Pancreas (tissue), 10 donors: Measurements from ENCODE around the gene ADAM15. TPM values are rescaled to one million over a fixed set of nuclear protein-coding genes. Genes with fewer than 3 reads are reported as not detected.

ENCODE experiments used
- ATAC-seq, 4 donors: fragments of 200-7000 bp; cut with Tn5 transposase; one replicate each; pipeline versions ENCODE4 v1.8.0 to v1.9.1; 2020; ENCODE audit warnings: mild to moderate bottlenecking in 4 of 4, moderate library complexity in 4 of 4
- DNase-seq, 6 donors: peaks; one replicate each; pipeline ENCODE4 v3.0.0-alpha.2; 2020
- FAIRE-seq: peaks from 2 replicates; lab custom pipeline; 2012; peaks lifted over from hg19 to GRCh38; lab: Jason Lieb, UNC
- H3K27ac ChIP-seq, 4 donors: fragments of 200-600 bp; sonication (generic); 1 replicate in 3 of 4; 2 replicates in 1 of 4; pipeline versions ENCODE4 v1.5.0 to v1.8.0; 2020
- H3K27me3 ChIP-seq, 4 donors: fragments of 200-600 bp; one replicate each; pipeline ENCODE4 v1.8.0; 2021
- H3K36me3 ChIP-seq, 3 donors: fragments of 200-600 bp; sonication (generic) in 1 of 3; one replicate each; pipeline versions ENCODE4 v1.5.0 to v1.8.0; 2020 to 2021
- H3K4me1 ChIP-seq, 3 donors: fragments of 200-600 bp; one replicate each; pipeline ENCODE4 v1.8.0; 2021
- H3K4me3 ChIP-seq, 4 donors: fragments of 200-600 bp; sonication (generic) in 2 of 4; one replicate each; pipeline versions ENCODE4 v1.5.0 to v1.8.0; 2020 to 2021
- H3K9me3 ChIP-seq, 4 donors: fragments of 200-600 bp; one replicate each; pipeline ENCODE4 v1.8.0; 2021
- WGBS, 2 donors: extraction: QIAGEN DNeasy Blood & Tissue Kit; methylation state at CpG; one replicate each; pipeline ENCODE4 v1.1.7; 2013; 5-methylcytosine and 5-hydroxymethylcytosine counted together
- intact Hi-C, 3 donors: fragments of 100-400 bp; cut with DNase I; formaldehyde crosslinking; loops; one replicate each; pipeline versions ENCODE4 v1.11.1 to v1.14.2; 2022
- polyA plus RNA-seq, 2 donors: library from polyadenylated mRNA; stranded (reverse); fragments of 200-250 nt; gene quantifications; one replicate each; pipeline ENCODE4 v1.2.3, GENCODE V29; 2013
- total RNA-seq, 6 donors: library from RNA; stranded (reverse); fragmentation: NEBNext Ultra II Directional in 4 of 6; extraction: Animal tissue kit (Norgen Biotek cat#: 25700) in 4 of 6; gene quantifications; one replicate each; pipeline versions ENCODE4 v1.2.1 to v1.2.4, GENCODE V29; 2021 to 2023
- TF ChIP-seq, protein P1 (sequence below), 4 donors: fragments of 200-600 bp; sonication (generic) in 3 of 4; IDR thresholded peaks; one replicate each; pipeline versions ENCODE4 v1.5.0 to v1.8.0; 2021; ENCODE audit warnings: antibody characterized with exemption in 4 of 4
- donor health status: healthy with polysubstance abuse.
- donor health status: DM: no; HTN: no; CAD: no; lungs with moderate emphysema.
- donor health status: DM: no; HTN: no; CAD: no.
- donor health status: control.
- donor health status: control.
- donor health status: Bipolar disorder and iron deficiency.
- donor health status: DM: yes; HTN: yes; CAD: no.
- donor health status: DM: no; HTN: no; CAD: no.
- donor health status: DM: no; HTN: no; CAD: no.
- donor health status: DM: yes; HTN: yes; CAD: no.

The ADAM15 gene
- total and polyA plus RNA-seq, 8 donors = 23.7 to 125 (median 35.2) TPM

DNA sequence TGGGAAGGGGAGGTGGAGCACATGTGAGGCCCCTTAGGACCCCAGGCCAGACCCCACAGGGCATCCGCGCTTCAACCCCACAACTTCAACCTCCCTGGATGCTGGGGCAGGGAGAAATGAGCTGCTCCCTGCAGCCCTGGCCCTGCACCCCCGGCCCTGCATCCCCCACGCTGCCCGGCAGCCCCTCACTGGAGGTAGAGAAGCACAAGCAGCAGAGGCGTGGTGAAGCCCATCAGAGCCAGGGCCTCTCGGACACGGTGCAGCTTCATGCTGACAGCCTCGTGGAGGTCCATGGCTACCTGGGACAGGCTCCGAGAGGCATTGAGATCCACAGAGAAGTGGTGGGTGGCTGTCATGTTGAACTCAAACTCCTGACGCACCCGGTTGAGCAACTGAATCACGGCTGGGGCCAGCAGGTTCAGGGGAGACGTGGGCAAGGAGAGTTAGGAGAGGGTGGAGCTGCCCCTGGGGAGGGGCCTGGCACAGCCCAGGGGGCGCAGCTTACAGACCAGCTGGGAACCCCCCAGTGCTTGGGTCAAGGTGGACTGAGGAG lies 20.8 kb upstream of the ADAM15 start:
- intact Hi-C loops = no loop called here
- FAIRE-seq = no peak
- WGBS, 2 donors = 80 to 84% methylated on average over 15 of the region's 15 CpGs
- TF ChIP-seq, protein P1, sequence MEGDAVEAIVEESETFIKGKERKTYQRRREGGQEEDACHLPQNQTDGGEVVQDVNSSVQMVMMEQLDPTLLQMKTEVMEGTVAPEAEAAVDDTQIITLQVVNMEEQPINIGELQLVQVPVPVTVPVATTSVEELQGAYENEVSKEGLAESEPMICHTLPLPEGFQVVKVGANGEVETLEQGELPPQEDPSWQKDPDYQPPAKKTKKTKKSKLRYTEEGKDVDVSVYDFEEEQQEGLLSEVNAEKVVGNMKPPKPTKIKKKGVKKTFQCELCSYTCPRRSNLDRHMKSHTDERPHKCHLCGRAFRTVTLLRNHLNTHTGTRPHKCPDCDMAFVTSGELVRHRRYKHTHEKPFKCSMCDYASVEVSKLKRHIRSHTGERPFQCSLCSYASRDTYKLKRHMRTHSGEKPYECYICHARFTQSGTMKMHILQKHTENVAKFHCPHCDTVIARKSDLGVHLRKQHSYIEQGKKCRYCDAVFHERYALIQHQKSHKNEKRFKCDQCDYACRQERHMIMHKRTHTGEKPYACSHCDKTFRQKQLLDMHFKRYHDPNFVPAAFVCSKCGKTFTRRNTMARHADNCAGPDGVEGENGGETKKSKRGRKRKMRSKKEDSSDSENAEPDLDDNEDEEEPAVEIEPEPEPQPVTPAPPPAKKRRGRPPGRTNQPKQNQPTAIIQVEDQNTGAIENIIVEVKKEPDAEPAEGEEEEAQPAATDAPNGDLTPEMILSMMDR (IDR thresholded peaks at IDR 0.05) = no peak
- no peaks in the 10 kb centered on the region for H3K4me1 ChIP-seq
- ATAC-seq = no peak
- no peaks in the 10 kb centered on the region for H3K27me3 ChIP-seq
- no peaks in the 10 kb centered on the region for H3K36me3 ChIP-seq
- H3K27ac ChIP-seq = no peak overlapping the region
- no peaks in the 10 kb centered on the region for H3K9me3 ChIP-seq
- DNase-seq = peak in 1 of 6 donors; percentile 54
- no peak overlapping the region for H3K4me3 ChIP-seq

DNA sequence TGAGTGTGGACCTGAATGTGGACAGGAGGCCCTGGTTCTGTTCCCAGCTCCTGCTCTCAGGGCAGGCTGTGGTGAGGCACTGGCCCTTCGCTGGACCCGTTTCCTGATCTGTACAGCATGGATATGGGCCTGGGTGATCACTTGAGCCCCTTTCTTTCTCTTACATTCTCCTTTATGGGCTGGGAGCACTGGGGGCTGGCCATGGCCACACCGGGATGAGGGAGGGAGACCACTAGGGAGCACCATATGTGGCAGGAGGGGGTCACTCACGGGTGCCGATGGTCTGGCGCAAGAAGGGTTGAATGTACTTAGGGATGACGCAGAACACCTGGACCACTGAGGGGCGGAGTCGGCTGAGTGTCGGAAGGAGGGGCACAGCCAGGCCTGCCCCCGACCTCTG lies 20.2 kb upstream of the ADAM15 start:
- ATAC-seq (no peak), DNase-seq (no peak), FAIRE-seq (no peak)
- H3K4me1 ChIP-seq = no peaks in the 10 kb centered on the region
- no peak overlapping the region for H3K27ac ChIP-seq
- WGBS, 2 donors = 81% methylated on average over 11 of the region's 11 CpGs
- TF ChIP-seq, protein P1 (IDR thresholded peaks at IDR 0.05) = no peak
- intact Hi-C loops = no loop called here
- no peaks in the 10 kb centered on the region for H3K27me3 ChIP-seq
- no peaks in the 10 kb centered on the region for H3K9me3 ChIP-seq
- H3K4me3 ChIP-seq = no peak overlapping the region
- no peaks in the 10 kb centered on the region for H3K36me3 ChIP-seq

DNA sequence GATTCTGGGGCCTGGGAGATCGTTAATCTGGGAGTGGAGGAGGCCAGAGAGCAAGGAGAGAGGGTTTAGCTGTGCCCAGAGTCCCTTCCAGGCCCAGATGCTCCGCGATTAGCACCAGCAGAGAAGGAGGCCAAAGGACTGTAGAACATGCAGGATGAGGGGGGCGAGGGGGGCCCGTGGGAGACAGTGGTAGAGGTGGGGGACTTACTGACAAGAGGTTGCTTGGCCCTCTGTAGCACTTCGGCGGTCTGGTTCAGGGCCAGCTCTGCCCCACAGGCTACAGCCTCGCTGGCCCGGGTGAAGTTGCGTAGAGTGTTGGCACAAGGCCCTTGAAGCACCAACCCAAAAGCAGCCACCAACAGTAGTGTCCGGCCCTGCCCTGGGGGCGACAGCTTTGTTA lies 18.2 kb upstream of the ADAM15 start:
- no peaks in the 10 kb centered on the region for H3K9me3 ChIP-seq
- no peaks in the 10 kb centered on the region for H3K4me1 ChIP-seq
- no peaks in the 10 kb centered on the region for H3K27me3 ChIP-seq
- no peaks in the 10 kb centered on the region for H3K36me3 ChIP-seq
- no peak overlapping the region for H3K27ac ChIP-seq
- intact Hi-C loops = no loop called here
- TF ChIP-seq, protein P1 (IDR thresholded peaks at IDR 0.05) = no peak
- FAIRE-seq = no peak
- H3K4me3 ChIP-seq = no peak overlapping the region
- no peak for DNase-seq
- WGBS, 2 donors = 81 to 90% methylated on average over 10 to 12 of the region's 12 CpGs
- ATAC-seq = no peak

DNA sequence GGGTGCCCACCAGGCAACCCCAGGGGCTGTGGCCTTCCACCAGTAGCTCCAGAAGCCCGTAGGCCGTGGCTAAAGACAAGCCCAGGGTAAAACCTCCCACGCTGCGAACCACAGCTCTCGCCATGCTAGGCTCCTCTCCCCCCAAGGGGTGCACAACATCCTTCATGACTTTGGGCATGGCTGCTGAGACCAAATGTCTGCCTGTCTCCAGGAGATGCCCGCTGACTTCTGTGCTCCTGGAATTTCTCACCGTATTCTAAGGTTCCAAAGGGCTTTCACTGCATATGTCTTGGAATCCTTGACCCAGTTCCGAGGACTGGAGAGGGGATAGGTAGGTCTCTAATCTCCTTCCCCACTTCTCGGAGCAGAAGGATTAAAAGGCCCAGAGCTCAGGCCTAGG lies 17.6 kb upstream of the ADAM15 start, which contains the start of the genes DCST1 and DCST2:
Gene DCST1, plus strand, starts transcription at position 301 of the 400 bp plus-strand sequence. CDS start 213 bp downstream, outside the sequence.
Gene DCST2, minus strand, starts transcription at position 258 of the 400 bp plus-strand sequence. Its CDS starts 80 bp downstream, at position 178.
- intact Hi-C loops = no loop called here
- H3K4me1 ChIP-seq = no peaks in the 10 kb centered on the region
- DNase-seq (no peak), FAIRE-seq (no peak), ATAC-seq (no peak)
- H3K36me3 ChIP-seq = no peaks in the 10 kb centered on the region
- TF ChIP-seq, protein P1 (IDR thresholded peaks at IDR 0.05) = no peak
- H3K27ac ChIP-seq = no peak within 1 kb of the TSS
- no peak within 1 kb of the TSS for H3K4me3 ChIP-seq
- no peaks in the 10 kb centered on the region for H3K9me3 ChIP-seq
- no peaks in the 10 kb centered on the region for H3K27me3 ChIP-seq
- WGBS, 2 donors = 86 to 94% methylated on average over 9 of the region's 9 CpGs
